GM23338 (cell line): ENCODE results near the gene EDAR. TPM values are rescaled to one million over a fixed set of nuclear protein-coding genes. Genes with fewer than 3 reads are reported as not detected.

ENCODE experiments used
- ATAC-seq: fragments of 200-7000 bp; cut with Tn5 transposase; 3 replicates; pipeline ENCODE4 v1.9.1; 2020
- DNase-seq: peaks from one replicate; pipeline ENCODE4 v3.0.0-alpha.2; 2015; ENCODE audit warnings: low spot score
- H2AFZ ChIP-seq: fragments of 200-600 bp; sonication (generic); 2 replicates; pipeline ENCODE4 v1.8.0; 2016; ENCODE audit warnings: antibody characterized with exemption, mild to moderate bottlenecking, moderate library complexity
- H3F3A ChIP-seq: fragments of 200-600 bp; sonication (generic); replicated peaks from 2 replicates; pipeline ENCODE4 v1.8.0; 2017; ENCODE audit warnings: antibody characterized with exemption, mixed run types, low read depth
- H3K27ac ChIP-seq: fragments of 200-600 bp; sonication (generic); 2 replicates; pipeline ENCODE4 v1.6.1; 2016; ENCODE audit warnings: low read depth
- H3K27me3 ChIP-seq: fragments of 200-600 bp; sonication (generic); 2 replicates; pipeline ENCODE4 v1.8.0; 2016; ENCODE audit warnings: mild to moderate bottlenecking, mixed run types, moderate library complexity; ENCODE audit not compliant: insufficient read depth
- H3K36me3 ChIP-seq: fragments of 200-600 bp; sonication (generic); 2 replicates; pipeline ENCODE4 v1.8.0; 2016; ENCODE audit warnings: mild to moderate bottlenecking; ENCODE audit not compliant: insufficient read depth
- H3K4me1 ChIP-seq: fragments of 200-600 bp; sonication (generic); 2 replicates; pipeline ENCODE4 v1.8.0; 2016; ENCODE audit warnings: mild to moderate bottlenecking, moderate library complexity; ENCODE audit not compliant: insufficient read depth
- H3K4me2 ChIP-seq: fragments of 200-600 bp; sonication (generic); 2 replicates; pipeline ENCODE4 v1.7.1; 2017; ENCODE audit warnings: mixed run types
- H3K4me3 ChIP-seq: fragments of 200-600 bp; sonication (generic); 2 replicates; pipeline ENCODE4 v1.6.1; 2016; ENCODE audit warnings: mixed run types
- H3K79me2 ChIP-seq: fragments of 200-600 bp; sonication (generic); replicated peaks from 2 replicates; pipeline ENCODE4 v1.8.0; 2017; ENCODE audit warnings: mild to moderate bottlenecking; ENCODE audit not compliant: insufficient read depth
- H3K9me2 ChIP-seq: fragments of 200-600 bp; sonication (generic); 2 replicates; pipeline ENCODE4 v1.8.0; 2017; ENCODE audit not compliant: insufficient read depth
- H4K20me1 ChIP-seq: fragments of 200-600 bp; sonication (generic); replicated peaks from 2 replicates; pipeline ENCODE4 v1.8.0; 2017; ENCODE audit warnings: mild to moderate bottlenecking; ENCODE audit not compliant: insufficient read depth
- H3K27ac Mint-ChIP-seq: 2 replicates; pipeline ENCODE4 v1.8.0; 2020; ENCODE audit warnings: inconsistent platforms, mild to moderate bottlenecking, moderate library complexity, mixed read lengths
- H3K27me3 Mint-ChIP-seq: 3 replicates; pipeline ENCODE4 v1.8.0; 2022; ENCODE audit warnings: low read depth, mild to moderate bottlenecking, moderate library complexity, mixed read lengths, inconsistent platforms; ENCODE audit not compliant: insufficient read depth, poor library complexity
- H3K36me3 Mint-ChIP-seq: 3 replicates; pipeline ENCODE4 v1.8.0; 2021; ENCODE audit warnings: low read depth, mild to moderate bottlenecking, inconsistent platforms, moderate library complexity, mixed read lengths
- H3K4me1 Mint-ChIP-seq: 3 replicates; pipeline ENCODE4 v1.8.0; 2020; ENCODE audit warnings: mild to moderate bottlenecking, inconsistent platforms, mixed read lengths
- H3K4me3 Mint-ChIP-seq: 3 replicates; pipeline ENCODE4 v1.8.0; 2021; ENCODE audit warnings: moderate library complexity, mild to moderate bottlenecking, inconsistent platforms, mixed read lengths
- H3K9me3 Mint-ChIP-seq: 3 replicates; pipeline ENCODE4 v1.8.0; 2020; ENCODE audit warnings: moderate library complexity, mild to moderate bottlenecking, inconsistent platforms, mixed read lengths
- CREB1 ChIP-seq: fragments of 250-450 bp; sonication (Bioruptor Pico); IDR thresholded peaks from 2 replicates; pipeline ENCODE4 v1.5.0; 2020; ENCODE audit warnings: low read depth, mild to moderate bottlenecking, moderate library complexity
- JUNB ChIP-seq: IDR thresholded peaks from one replicate; pipeline ENCODE4 v1.6.1; 2016; ENCODE audit warnings: antibody characterized with exemption; ENCODE audit not compliant: unreplicated experiment
- NANOG ChIP-seq: IDR thresholded peaks from 2 replicates; pipeline ENCODE4 v1.6.1; 2016; ENCODE audit warnings: antibody characterized with exemption, borderline replicate concordance
- POLR2AphosphoS5 ChIP-seq: IDR thresholded peaks from 2 replicates; pipeline ENCODE4 v1.6.1; 2016; ENCODE audit warnings: antibody characterized with exemption, low read depth
- ZNF114 ChIP-seq: fragments of 250-450 bp; sonication (Bioruptor Pico); IDR thresholded peaks from 2 replicates; pipeline ENCODE4 v1.5.0; 2020; ENCODE audit warnings: mild to moderate bottlenecking, moderate library complexity
- ZNF331 ChIP-seq: fragments of 250-450 bp; sonication (Bioruptor Pico); IDR thresholded peaks from 2 replicates; pipeline ENCODE4 v1.5.0; 2020; ENCODE audit warnings: low read depth, mild to moderate bottlenecking, moderate library complexity
- polyA plus RNA-seq: library from polyadenylated mRNA; unstranded; fragments of >200 nt; fragmentation: Nextera tagmentation; extraction: Ambion mirVana; gene quantifications from 2 replicates; pipeline ENCODE4 v1.2.1, GENCODE V29; 2016
- total RNA-seq: library from RNA; depleted of rRNA; stranded (reverse); fragments of >200 nt; shearing (Covaris generic); gene quantifications from 2 replicates; pipeline ENCODE4 v1.2.3, GENCODE V29; 2014
- TF ChIP-seq, protein P1 (sequence below): fragments of 250-450 bp; sonication (Bioruptor Pico); IDR thresholded peaks from 2 replicates; pipeline ENCODE4 v1.5.0; 2020; ENCODE audit warnings: mild to moderate bottlenecking, moderate library complexity
- TF ChIP-seq, protein P2 (sequence below), 2 experiments: fragments of 200-600 bp in 1 of 2; sonication (generic) in 1 of 2; conservative IDR thresholded peaks; 2 replicates each; pipeline versions ENCODE4 v1.5.1 to v1.6.1; 2016 to 2017; ENCODE audit warnings: antibody characterized with exemption in 2 of 2, low read depth in 2 of 2, mild to moderate bottlenecking in 2 of 2, moderate library complexity in 1 of 2

The EDAR gene
- total and polyA plus RNA-seq, 2 experiments from 2014 or later, result not detected

DNA sequence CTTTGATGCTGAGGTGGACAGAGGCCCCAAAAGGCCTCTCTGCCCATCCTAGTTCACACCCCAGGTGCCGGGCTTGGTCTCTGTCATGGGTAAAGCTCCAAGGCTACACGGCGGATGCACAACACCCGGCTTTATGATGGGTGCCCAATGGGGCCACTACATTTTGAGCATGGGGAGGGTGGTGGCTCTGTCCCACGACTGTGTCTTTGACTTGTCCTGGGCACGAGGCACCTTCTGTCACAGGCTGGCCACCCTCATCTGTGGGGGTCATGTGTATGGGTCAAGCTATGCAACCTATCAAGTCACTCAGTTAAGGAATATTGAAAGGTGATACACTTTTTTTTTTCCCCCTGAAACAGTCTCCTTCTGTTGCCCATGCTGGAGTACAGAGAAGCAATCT, 63.7 kb downstream of the EDAR start:
- TF ChIP-seq, protein P1, sequence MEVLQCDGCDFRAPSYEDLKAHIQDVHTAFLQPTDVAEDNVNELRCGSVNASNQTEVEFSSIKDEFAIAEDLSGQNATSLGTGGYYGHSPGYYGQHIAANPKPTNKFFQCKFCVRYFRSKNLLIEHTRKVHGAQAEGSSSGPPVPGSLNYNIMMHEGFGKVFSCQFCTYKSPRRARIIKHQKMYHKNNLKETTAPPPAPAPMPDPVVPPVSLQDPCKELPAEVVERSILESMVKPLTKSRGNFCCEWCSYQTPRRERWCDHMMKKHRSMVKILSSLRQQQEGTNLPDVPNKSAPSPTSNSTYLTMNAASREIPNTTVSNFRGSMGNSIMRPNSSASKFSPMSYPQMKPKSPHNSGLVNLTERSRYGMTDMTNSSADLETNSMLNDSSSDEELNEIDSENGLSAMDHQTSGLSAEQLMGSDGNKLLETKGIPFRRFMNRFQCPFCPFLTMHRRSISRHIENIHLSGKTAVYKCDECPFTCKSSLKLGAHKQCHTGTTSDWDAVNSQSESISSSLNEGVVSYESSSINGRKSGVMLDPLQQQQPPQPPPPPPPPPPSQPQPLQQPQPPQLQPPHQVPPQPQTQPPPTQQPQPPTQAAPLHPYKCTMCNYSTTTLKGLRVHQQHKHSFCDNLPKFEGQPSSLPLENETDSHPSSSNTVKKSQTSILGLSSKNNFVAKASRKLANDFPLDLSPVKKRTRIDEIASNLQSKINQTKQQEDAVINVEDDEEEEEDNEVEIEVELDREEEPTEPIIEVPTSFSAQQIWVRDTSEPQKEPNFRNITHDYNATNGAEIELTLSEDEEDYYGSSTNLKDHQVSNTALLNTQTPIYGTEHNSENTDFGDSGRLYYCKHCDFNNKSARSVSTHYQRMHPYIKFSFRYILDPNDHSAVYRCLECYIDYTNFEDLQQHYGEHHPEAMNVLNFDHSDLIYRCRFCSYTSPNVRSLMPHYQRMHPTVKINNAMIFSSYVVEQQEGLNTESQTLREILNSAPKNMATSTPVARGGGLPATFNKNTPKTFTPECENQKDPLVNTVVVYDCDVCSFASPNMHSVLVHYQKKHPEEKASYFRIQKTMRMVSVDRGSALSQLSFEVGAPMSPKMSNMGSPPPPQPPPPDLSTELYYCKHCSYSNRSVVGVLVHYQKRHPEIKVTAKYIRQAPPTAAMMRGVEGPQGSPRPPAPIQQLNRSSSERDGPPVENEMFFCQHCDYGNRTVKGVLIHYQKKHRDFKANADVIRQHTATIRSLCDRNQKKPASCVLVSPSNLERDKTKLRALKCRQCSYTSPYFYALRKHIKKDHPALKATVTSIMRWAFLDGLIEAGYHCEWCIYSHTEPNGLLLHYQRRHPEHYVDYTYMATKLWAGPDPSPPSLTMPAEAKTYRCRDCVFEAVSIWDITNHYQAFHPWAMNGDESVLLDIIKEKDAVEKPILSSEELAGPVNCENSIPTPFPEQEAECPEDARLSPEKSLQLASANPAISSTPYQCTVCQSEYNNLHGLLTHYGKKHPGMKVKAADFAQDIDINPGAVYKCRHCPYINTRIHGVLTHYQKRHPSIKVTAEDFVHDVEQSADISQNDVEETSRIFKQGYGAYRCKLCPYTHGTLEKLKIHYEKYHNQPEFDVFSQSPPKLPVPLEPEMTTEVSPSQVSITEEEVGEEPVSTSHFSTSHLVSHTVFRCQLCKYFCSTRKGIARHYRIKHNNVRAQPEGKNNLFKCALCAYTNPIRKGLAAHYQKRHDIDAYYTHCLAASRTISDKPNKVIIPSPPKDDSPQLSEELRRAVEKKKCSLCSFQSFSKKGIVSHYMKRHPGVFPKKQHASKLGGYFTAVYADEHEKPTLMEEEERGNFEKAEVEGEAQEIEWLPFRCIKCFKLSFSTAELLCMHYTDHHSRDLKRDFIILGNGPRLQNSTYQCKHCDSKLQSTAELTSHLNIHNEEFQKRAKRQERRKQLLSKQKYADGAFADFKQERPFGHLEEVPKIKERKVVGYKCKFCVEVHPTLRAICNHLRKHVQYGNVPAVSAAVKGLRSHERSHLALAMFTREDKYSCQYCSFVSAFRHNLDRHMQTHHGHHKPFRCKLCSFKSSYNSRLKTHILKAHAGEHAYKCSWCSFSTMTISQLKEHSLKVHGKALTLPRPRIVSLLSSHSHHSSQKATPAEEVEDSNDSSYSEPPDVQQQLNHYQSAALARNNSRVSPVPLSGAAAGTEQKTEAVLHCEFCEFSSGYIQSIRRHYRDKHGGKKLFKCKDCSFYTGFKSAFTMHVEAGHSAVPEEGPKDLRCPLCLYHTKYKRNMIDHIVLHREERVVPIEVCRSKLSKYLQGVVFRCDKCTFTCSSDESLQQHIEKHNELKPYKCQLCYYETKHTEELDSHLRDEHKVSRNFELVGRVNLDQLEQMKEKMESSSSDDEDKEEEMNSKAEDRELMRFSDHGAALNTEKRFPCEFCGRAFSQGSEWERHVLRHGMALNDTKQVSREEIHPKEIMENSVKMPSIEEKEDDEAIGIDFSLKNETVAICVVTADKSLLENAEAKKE (CRISPR knock-in tag), result no peak
- TF ChIP-seq ZNF114 (no peak), NANOG (no peak)
- ATAC-seq (no peak), DNase-seq (no peak)
- H3K27ac Mint-ChIP-seq, result no peak overlapping the region
- Histone ChIP-seq H3F3A (no peaks in the 10 kb centered on the region), H3K4me1 (no peaks in the 10 kb centered on the region), H3K4me2 (no peak overlapping the region), H3K27me3 (no peaks in the 10 kb centered on the region), H3K9me2 (no peaks in the 10 kb centered on the region), H4K20me1 (no peaks in the 10 kb centered on the region), H2AFZ (no peak overlapping the region; the same call in 1 of the 2 replicates), H3K79me2 (no peaks in the 10 kb centered on the region), H3K4me3 (no peak overlapping the region), H3K36me3 (no peaks in the 10 kb centered on the region), H3K27ac (no peak overlapping the region)
- peaks cover 6% of the 10 kb centered on the region; the same call in 2 of the 3 replicates for H3K4me1 Mint-ChIP-seq
- H3K9me3 Mint-ChIP-seq, result no peaks in the 10 kb centered on the region
- peaks cover 9% of the 10 kb centered on the region for H3K27me3 Mint-ChIP-seq
- no peak overlapping the region for H3K4me3 Mint-ChIP-seq
- no peaks in the 10 kb centered on the region for H3K36me3 Mint-ChIP-seq

DNA sequence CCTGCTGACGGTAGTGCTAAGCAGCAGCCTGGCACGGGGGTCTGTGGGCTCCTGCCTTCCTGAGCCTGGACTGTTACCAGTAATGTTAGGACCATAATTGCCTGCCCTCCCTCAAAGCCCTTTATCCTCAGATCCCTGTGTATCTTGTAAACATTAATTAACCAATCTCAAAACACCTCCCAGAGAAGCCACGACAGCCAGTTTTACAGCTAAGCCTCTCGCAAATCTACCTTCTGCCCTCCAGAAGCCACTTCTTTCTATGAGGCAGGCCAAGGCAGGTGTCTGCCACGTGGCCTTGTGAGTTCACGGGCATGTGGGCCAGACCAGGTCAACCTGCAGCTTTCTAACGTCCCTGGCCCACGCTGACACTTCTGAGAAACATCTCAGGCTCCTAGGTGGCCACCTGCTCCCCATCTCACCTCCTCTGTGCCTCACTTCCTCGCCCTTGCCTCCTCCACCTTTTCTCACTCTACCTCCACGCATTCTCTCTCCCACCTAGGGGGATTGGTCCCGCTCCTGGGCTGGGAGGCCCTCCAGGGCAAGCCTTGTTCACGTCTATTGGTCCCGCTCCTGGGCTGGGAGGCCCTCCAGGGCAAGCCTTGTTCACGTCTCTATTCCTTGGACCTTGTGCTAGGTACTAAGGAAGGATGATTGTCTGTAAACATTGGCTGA, 64.3 kb downstream of the EDAR start:
- no peak overlapping the region for H3K4me3 Mint-ChIP-seq
- Histone ChIP-seq H4K20me1 (no peaks in the 10 kb centered on the region), H3K4me1 (no peaks in the 10 kb centered on the region), H3K27me3 (no peaks in the 10 kb centered on the region), H3K36me3 (no peaks in the 10 kb centered on the region), H3F3A (no peaks in the 10 kb centered on the region), H3K4me3 (no peak overlapping the region), H2AFZ (no peak overlapping the region; the same call in 1 of the 2 replicates), H3K79me2 (no peaks in the 10 kb centered on the region), H3K27ac (no peak overlapping the region), H3K4me2 (no peak overlapping the region), H3K9me2 (no peaks in the 10 kb centered on the region)
- no peak for DNase-seq
- ATAC-seq, result no peak
- peaks cover 6% of the 10 kb centered on the region; the same call in 2 of the 3 replicates for H3K4me1 Mint-ChIP-seq
- H3K9me3 Mint-ChIP-seq, result no peaks in the 10 kb centered on the region
- no peaks in the 10 kb centered on the region for H3K36me3 Mint-ChIP-seq
- no peak overlapping the region; the same call in 1 of the 2 replicates for H3K27ac Mint-ChIP-seq
- H3K27me3 Mint-ChIP-seq, result peaks cover 12% of the 10 kb centered on the region
- TF ChIP-seq CREB1 (CRISPR knock-in tag) (no peak), ZNF114 (no peak), ZNF331 (CRISPR knock-in tag) (no peak), JUNB (no peak), POLR2AphosphoS5 (no peak)
- TF ChIP-seq, protein P2, sequence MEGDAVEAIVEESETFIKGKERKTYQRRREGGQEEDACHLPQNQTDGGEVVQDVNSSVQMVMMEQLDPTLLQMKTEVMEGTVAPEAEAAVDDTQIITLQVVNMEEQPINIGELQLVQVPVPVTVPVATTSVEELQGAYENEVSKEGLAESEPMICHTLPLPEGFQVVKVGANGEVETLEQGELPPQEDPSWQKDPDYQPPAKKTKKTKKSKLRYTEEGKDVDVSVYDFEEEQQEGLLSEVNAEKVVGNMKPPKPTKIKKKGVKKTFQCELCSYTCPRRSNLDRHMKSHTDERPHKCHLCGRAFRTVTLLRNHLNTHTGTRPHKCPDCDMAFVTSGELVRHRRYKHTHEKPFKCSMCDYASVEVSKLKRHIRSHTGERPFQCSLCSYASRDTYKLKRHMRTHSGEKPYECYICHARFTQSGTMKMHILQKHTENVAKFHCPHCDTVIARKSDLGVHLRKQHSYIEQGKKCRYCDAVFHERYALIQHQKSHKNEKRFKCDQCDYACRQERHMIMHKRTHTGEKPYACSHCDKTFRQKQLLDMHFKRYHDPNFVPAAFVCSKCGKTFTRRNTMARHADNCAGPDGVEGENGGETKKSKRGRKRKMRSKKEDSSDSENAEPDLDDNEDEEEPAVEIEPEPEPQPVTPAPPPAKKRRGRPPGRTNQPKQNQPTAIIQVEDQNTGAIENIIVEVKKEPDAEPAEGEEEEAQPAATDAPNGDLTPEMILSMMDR (conservative IDR thresholded peaks at IDR 0.05; ENCODE audit: low read depth in 2 of 2), result no peak
